Measurements from ENCODE around the gene CSNK2A1. TPM values are rescaled to one million over a fixed set of nuclear protein-coding genes. Genes with fewer than 3 reads are reported as not detected.

The CSNK2A1 gene
- total and polyA plus RNA-seq, 2 of the 8 experiments (the other 6 are each of a cell fraction or from before 2014, with no cell fraction given): 117 to 260 TPM

DNA sequence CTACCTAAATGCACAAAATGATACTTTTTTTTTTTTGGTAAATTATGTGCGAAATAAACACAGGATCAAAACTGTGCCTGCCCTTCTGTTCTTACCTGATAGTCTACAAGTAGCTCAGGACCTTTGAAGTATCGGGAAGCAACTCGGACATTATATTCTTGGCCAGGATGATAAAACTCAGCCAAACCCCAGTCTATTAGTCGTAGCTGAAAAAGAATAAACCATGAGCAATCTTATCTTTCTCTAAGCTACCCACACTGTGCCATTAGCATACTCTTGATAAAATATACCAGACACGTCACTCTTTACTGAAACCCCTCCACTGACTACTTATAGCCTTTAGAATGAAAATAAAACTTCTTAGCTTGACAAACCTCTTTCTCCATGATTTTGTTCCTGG is 51.4 kb downstream of the CSNK2A1 start (continued):
- TF ChIP-seq SIRT6 (IDR thresholded peaks at IDR 0.05; ENCODE audit: low read length): no peak
- no peak for TF ChIP-seq SIN3A (conservative IDR thresholded peaks at IDR 0.05 in 1 of 2, IDR thresholded peaks at IDR 0.05 in 1 of 2; ENCODE audit: low read depth in 1 of 2, low read length in 2 of 2)
- TF ChIP-seq CTBP2 (IDR thresholded peaks at IDR 0.05; ENCODE audit: borderline replicate concordance, insufficient read depth, insufficient read length, low read length): no peak
- TF ChIP-seq TEAD4 (IDR thresholded peaks at IDR 0.05; ENCODE audit: low read depth, low read length): no peak
- no peak for TF ChIP-seq SP2 (IDR thresholded peaks at IDR 0.05; ENCODE audit: low read length)

Data from H1 (cell line).